GM18508 (cell line): ENCODE measurements around the gene POLR2J3.
"Not testable (repeated sequence)": the region's sequence is repeated elsewhere in the genome, so short reads cannot be mapped to it uniquely, and the experiment has no call there.

ENCODE experiments used
- ATAC-seq: cut with Tn5 transposase; IDR thresholded peaks from one replicate; pipeline ENCODE4 v1.9.1; 2021; ENCODE audit warnings: moderate number of reproducible peaks; ENCODE audit not compliant: insufficient read depth, unreplicated experiment

POLR2J3 gene

GRCh38 chr7:102572261-102573239 is at the start of gene POLR2J3:
POLR2J3 (minus strand) TSS chr7:102572583; CDS start chr7:102572521, 62 bp downstream.
- peak; percentile 80 for ATAC-seq

- not testable (repeated sequence) for ATAC-seq
Observed at GRCh38 chr7:102618122-102618521, 45.7 kb upstream of the POLR2J3 start.

GRCh38 chr7:102616507-102617125 is 44.2 kb upstream of the POLR2J3 start, which contains the start of gene RASA4:
RASA4 (minus strand) TSS chr7:102616756; CDS start chr7:102616689, 67 bp downstream.
- not testable (repeated sequence) for ATAC-seq

- not testable (repeated sequence) for ATAC-seq
Observed at GRCh38 chr7:102615930-102616329, 43.5 kb upstream of the POLR2J3 start.

- ATAC-seq, result not testable (repeated sequence)
Observed at GRCh38 chr7:102614873-102615272, 42.5 kb upstream of the POLR2J3 start.

GRCh38 chr7:102614346-102614697 is 41.9 kb upstream of the POLR2J3 start:
- ATAC-seq, result peak; percentile 12

- peak; percentile 48 for ATAC-seq
Observed at GRCh38 chr7:102613575-102614345, 41.4 kb upstream of the POLR2J3 start.

GRCh38 chr7:102611675-102612325 is 39.4 kb upstream of the POLR2J3 start:
- ATAC-seq, result not testable (repeated sequence)

- not testable (repeated sequence) for ATAC-seq
Observed at GRCh38 chr7:102611013-102611674, 38.8 kb upstream of the POLR2J3 start.

GRCh38 chr7:102610441-102610840 is 38.1 kb upstream of the POLR2J3 start:
- ATAC-seq, result not testable (repeated sequence)

GRCh38 chr7:102609734-102610133 is 37.4 kb upstream of the POLR2J3 start:
- not testable (repeated sequence) for ATAC-seq

- ATAC-seq, result not testable (repeated sequence)
Observed at GRCh38 chr7:102606848-102607247, 34.5 kb upstream of the POLR2J3 start.

GRCh38 chr7:102604431-102605145 is 32.2 kb upstream of the POLR2J3 start:
- not testable (repeated sequence) for ATAC-seq

GRCh38 chr7:102602317-102602716 is 29.9 kb upstream of the POLR2J3 start:
- not testable (repeated sequence) for ATAC-seq

- not testable (repeated sequence) for ATAC-seq
Observed at GRCh38 chr7:102599699-102600098, 27.3 kb upstream of the POLR2J3 start.

- ATAC-seq, result not testable (repeated sequence)
Observed at GRCh38 chr7:102596036-102596435, 23.7 kb upstream of the POLR2J3 start.

GRCh38 chr7:102593637-102594334 is 21.4 kb upstream of the POLR2J3 start:
- not testable (repeated sequence) for ATAC-seq

- ATAC-seq, result not testable (repeated sequence)
Observed at GRCh38 chr7:102592477-102593019, 20.2 kb upstream of the POLR2J3 start.
